GM12801 (cell line): Measurements from ENCODE around the gene OR5B12.

Experiments used
- CTCF ChIP-seq: IDR thresholded peaks from one replicate; pipeline ENCODE4 v1.5.1; 2011; ENCODE audit warnings: control low read depth; ENCODE audit not compliant: insufficient read length; ENCODE audit errors: extremely low read depth

OR5B12 gene

GRCh38 chr11:58446294-58446693 is 4.3 kb upstream of the OR5B12 start:
- TF ChIP-seq CTCF: no peak

GRCh38 chr11:58444300-58444699 is 2.3 kb upstream of the OR5B12 start:
- no peak for TF ChIP-seq CTCF

GRCh38 chr11:58438486-58438885 is 3.5 kb downstream of the OR5B12 start:
- no peak for TF ChIP-seq CTCF

DNA sequence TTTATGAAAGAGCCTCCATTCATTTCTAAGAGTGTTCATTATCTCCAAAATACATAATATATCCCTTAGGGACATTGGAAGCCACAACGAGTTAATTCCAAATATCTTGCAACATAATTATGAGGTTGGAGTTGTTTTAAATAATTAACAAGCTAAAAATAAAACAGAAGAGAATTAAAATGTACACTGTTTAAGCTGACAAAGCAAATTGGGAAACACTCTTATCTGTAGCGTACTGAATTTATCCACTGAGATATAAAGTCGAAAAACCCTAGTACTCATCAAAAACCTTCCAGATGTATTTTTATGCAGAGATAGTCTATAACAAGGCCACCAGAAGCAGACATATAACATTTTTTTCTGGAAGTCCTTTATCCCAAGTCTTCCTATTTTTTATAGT is 7.8 kb downstream of the OR5B12 start:
- TF ChIP-seq CTCF: no peak

DNA sequence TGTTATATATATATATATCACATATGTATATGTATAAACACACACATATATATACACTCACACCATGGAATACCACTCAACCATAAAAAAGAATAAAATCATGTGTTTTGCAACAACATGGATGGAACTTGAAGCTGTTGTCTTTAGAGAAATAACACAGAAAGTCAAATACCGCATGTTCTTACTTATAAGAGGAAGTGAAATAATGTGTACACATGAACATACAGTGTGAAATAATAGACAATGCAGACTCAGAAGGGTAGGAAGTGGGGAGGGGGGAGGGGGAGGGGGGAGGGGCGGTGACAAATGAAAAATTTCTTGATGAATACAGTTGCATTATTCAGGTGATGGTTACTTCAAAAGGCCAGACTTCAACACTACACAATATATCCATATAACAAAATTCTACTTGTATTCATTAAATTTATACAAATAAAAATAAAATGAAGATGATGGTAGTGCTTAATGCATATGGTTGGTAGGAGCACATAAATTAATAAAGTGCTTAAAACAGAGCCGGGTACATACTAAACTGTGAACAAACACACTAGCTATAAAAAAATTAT is 8.3 kb downstream of the OR5B12 start:
- no peak for TF ChIP-seq CTCF

DNA sequence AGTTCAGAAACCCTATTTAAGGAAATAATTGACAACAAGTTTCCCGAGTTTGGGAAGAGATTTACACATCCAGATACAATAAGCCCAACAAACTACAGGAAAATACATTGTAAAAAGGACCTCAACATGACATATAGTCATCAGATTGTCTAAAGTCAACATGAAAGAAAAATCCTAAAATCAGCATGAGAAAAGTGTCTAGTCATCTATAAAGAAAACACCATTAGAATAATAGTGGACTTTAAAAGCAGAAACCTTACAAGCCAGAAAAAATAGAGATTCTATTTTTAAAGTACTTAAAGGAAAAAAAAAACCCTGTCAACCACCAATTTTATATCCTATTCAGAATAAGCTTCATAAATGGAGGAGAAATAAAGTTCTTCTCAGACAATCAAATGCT is 12.8 kb downstream of the OR5B12 start:
- no peak for TF ChIP-seq CTCF

- no peak for TF ChIP-seq CTCF
Observed at GRCh38 chr11:58428021-58428420, 14.0 kb downstream of the OR5B12 start, which contains the start of gene OR5B2. TSS of gene OR5B2 (minus strand) at chr11:58428121. CDS start at chr11:58423261, 4,860 bp downstream.
